Measurements from ENCODE around the gene AOC2. TPM values are rescaled to one million over a fixed set of nuclear protein-coding genes. Genes with fewer than 3 reads are reported as not detected.
"Not testable (repeated sequence)": the region's sequence is repeated elsewhere in the genome, so short reads cannot be mapped to it uniquely, and the experiment has no call there.

AOC2 gene
- total and polyA plus RNA-seq, 4 donors: 1.2 to 4.1 (median 2.3) TPM

DNA sequence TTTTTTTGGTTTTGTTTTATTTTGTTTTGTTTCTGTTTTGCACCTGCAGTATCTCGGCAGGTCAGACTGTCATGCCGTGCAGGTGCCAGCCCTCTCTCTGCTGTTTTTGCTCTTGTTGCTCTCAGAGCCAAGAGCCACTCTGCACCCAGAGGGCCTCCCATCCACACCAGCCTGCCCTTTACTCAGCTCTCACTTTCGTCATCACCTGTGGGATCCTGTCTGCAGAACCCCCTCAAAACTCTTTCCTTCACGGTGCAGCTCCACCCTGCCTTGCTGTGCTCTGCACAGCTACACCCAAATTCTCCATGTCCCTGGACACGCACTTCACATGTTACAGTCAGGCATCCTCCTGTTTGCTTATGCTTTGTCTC is 9.2 kb downstream of the AOC2 start:
- Histone ChIP-seq H3K9me3 (ENCODE audit: control insufficient read depth, insufficient read depth, low read length) (no peaks in the 10 kb centered on the region), H3K4me3 (ENCODE audit: low read depth, low read length) (no peak overlapping the region), H3K4me1 (ENCODE audit: control insufficient read depth, insufficient read depth, low read length) (peaks cover 10% of the 10 kb centered on the region), H3K27ac (ENCODE audit: low read depth, low read length) (no peak overlapping the region), H3K36me3 (ENCODE audit: control insufficient read depth, insufficient read depth, low read length) (no peaks in the 10 kb centered on the region), H3K27me3 (ENCODE audit: control insufficient read depth, insufficient read depth, low read length) (no peaks in the 10 kb centered on the region)
- WGBS (ENCODE audit: insufficient coverage): 83% methylated on average over 5 of the region's 5 CpGs
- DNase-seq (ENCODE audit: low read depth in 4 of 6, low spot score in 6 of 6): no peak

DNA sequence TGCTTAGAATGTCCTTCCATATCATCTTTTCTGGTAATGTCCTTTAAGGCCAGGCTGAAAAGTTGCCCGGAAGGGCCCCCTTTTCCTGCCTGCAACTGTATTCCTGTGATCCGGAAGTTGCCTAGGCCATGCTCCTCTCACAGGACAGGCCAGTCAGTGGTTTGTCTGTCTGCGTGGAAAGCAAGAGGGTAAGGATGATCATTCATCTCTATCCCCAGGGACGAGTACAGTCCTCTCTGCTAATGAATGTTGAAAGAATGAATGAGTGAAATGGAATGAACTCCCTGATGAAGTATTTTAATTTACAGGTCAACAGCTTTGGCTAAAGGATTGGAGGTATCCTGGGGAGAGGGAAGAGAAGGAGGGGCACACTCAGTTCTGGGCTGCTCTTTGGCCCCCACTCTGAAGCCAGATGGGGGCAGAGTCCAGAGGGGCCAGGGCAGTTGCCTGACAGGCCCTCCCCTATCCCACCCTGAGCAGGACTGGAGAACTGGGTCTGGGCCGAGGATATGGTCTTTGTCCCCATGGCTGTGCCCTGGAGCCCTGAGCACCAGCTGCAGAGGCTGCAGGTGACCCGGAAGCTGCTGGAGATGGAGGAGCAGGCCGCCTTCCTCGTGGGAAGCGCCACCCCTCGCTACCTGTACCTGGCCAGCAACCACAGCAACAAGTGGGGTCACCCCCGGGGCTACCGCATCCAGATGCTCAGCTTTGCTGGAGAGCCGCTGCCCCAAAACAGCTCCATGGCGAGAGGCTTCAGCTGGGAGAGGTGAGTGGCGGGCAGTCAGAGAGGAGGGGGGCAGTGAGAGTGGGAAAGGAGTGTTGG is 9.8 kb downstream of the AOC2 start:
- no peak overlapping the region for H3K4me3 ChIP-seq (ENCODE audit: low read depth, low read length)

DNA sequence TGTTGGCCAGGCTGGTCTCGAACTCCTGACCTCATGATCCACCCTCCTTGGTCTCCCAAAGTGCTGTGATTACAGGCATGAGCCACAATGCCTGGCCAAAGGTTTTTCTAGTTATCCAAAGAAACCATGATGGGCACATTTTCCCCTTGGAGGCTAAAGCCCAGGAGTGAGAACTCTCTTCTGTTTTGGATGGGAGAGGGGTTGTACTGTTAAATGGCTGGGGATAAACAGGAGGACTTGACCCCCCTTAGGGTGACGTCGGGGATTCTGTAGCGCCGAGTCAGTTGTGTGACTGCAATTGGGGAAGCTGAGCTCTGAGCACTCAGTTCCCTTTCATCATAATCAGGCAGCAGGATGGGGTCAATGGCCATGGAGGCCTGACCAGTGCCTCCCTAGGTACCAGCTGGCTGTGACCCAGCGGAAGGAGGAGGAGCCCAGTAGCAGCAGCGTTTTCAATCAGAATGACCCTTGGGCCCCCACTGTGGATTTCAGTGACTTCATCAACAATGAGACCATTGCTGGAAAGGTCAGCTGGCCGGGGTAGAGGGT is 10.7 kb downstream of the AOC2 start:
- H3K4me3 ChIP-seq (ENCODE audit: low read depth, low read length): no peak overlapping the region
- H3K27me3 ChIP-seq (ENCODE audit: control insufficient read depth, insufficient read depth, low read length): no peaks in the 10 kb centered on the region
- H3K36me3 ChIP-seq (ENCODE audit: control insufficient read depth, insufficient read depth, low read length): no peaks in the 10 kb centered on the region
- no peak for DNase-seq (ENCODE audit: low read depth in 4 of 6, low spot score in 6 of 6)
- 81% methylated on average over 7 of the region's 8 CpGs for WGBS (ENCODE audit: insufficient coverage)
- H3K4me1 ChIP-seq (ENCODE audit: control insufficient read depth, insufficient read depth, low read length): peaks cover 4% of the 10 kb centered on the region
- no peaks in the 10 kb centered on the region for H3K9me3 ChIP-seq (ENCODE audit: control insufficient read depth, insufficient read depth, low read length)
- H3K27ac ChIP-seq (ENCODE audit: low read depth, low read length): no peak overlapping the region

More for the DNA sequence above, 9.8 kb downstream of the AOC2 start:
- Histone ChIP-seq H3K4me1 (ENCODE audit: control insufficient read depth, insufficient read depth, low read length) (peaks cover 10% of the 10 kb centered on the region), H3K9me3 (ENCODE audit: control insufficient read depth, insufficient read depth, low read length) (no peaks in the 10 kb centered on the region), H3K27ac (ENCODE audit: low read depth, low read length) (no peak overlapping the region), H3K36me3 (ENCODE audit: control insufficient read depth, insufficient read depth, low read length) (no peaks in the 10 kb centered on the region), H3K27me3 (ENCODE audit: control insufficient read depth, insufficient read depth, low read length) (no peaks in the 10 kb centered on the region)
- whole genome bisulfite sequencing (ENCODE audit: insufficient coverage): 87% methylated on average over 13 of the region's 15 CpGs
- DNase-seq (ENCODE audit: low read depth in 4 of 6, low spot score in 6 of 6): no peak

DNA sequence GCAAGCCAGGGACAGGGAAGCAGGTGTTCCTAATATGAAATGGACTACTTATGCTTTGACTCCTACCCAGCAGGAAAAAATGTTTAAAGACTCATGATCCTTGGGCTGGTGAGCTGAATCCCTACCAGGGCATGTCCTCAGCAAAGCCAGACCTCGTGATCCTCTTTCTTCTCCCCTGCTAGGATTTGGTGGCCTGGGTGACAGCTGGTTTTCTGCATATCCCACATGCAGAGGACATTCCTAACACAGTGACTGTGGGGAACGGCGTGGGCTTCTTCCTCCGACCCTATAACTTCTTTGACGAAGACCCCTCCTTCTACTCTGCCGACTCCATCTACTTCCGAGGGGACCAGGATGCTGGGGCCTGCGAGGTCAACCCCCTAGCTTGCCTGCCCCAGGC is 11.7 kb downstream of the AOC2 start:
- not testable (repeated sequence) for H3K27me3 ChIP-seq (ENCODE audit: control insufficient read depth, insufficient read depth, low read length); H3K4me1 ChIP-seq (ENCODE audit: control insufficient read depth, insufficient read depth, low read length); H3K27ac ChIP-seq (ENCODE audit: low read depth, low read length); DNase-seq (ENCODE audit: low read depth in 4 of 6, low spot score in 6 of 6); H3K4me3 ChIP-seq (ENCODE audit: low read depth, low read length); H3K36me3 ChIP-seq (ENCODE audit: control insufficient read depth, insufficient read depth, low read length); H3K9me3 ChIP-seq (ENCODE audit: control insufficient read depth, insufficient read depth, low read length)
- WGBS (ENCODE audit: insufficient coverage): 75% methylated on average over 1 of the region's 8 CpGs

DNA sequence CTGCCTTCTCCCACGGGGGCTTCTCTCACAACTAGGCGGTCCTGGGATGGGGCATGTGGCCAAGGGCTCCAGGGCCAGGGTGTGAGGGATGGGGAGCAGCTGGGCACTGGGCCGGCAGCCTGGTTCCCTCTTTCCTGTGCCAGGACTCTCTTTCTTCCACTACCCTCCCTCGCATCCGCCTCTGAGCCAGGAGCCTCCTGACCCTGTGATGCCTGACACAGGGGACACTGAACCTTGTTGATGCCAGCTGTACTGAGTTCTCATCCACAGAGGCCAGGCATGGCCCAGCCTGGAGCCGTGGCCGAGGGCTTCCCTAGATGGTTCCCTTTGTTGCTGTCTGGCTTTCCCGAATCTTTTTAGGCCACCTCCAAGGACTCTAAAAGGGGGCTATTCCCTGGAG is 12.1 kb downstream of the AOC2 start:
- H3K4me1 ChIP-seq (ENCODE audit: control insufficient read depth, insufficient read depth, low read length); H3K27me3 ChIP-seq (ENCODE audit: control insufficient read depth, insufficient read depth, low read length); H3K36me3 ChIP-seq (ENCODE audit: control insufficient read depth, insufficient read depth, low read length); H3K27ac ChIP-seq (ENCODE audit: low read depth, low read length); H3K4me3 ChIP-seq (ENCODE audit: low read depth, low read length); H3K9me3 ChIP-seq (ENCODE audit: control insufficient read depth, insufficient read depth, low read length); DNase-seq (ENCODE audit: low read depth in 4 of 6, low spot score in 6 of 6): not testable (repeated sequence)
- WGBS (ENCODE audit: insufficient coverage): 86% methylated on average over 5 of the region's 8 CpGs

DNA sequence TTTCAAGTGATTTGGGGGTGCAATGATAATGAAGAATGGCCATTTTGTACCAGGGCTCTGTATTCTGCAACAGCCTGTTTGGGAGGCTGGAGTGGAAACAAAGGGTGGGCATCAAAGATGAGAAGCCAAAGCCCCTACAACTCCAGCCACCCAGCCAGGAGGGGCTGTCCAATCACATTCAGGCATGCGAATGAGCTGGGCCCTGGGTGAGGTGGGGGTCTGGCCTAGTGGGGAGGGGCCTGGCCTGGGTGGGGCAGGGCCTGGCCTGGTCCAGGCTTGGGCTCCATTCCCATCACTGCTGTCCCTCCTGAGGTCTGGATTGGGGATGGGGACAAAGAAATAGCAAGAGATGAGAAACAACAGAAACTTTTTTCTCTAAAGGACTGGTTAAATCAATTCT is 13.0 kb downstream of the AOC2 start:
- H3K27ac ChIP-seq (ENCODE audit: low read depth, low read length): no peak overlapping the region
- WGBS (ENCODE audit: insufficient coverage): no CpG with 5 or more reads among the region's 1 CpG

DNA sequence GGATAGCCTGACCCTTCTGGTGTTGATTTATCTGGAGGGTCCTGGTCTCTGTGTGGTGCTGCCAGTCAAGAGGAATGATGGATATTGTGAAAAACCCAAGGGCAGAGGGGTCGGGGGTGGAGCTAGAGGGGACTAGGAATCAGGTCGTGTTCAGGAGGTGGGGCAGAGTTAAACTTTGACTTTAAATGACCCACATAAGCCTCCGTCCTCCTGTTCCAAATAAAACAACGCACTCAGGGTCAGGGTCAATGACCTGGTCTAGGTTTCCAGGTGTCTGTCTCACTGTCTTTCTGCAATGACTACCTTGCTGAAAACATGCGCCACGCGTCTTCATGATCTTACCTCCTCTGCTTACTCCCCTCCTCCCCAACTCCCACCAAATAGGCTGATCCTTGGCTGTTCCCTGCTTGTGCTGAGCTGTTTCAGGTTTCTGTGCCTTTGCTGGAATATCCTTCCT is 21.3 kb downstream of the AOC2 start:
- H3K9me3 ChIP-seq (ENCODE audit: control insufficient read depth, insufficient read depth, low read length): no peaks in the 10 kb centered on the region
- no peak overlapping the region for H3K27ac ChIP-seq (ENCODE audit: low read depth, low read length)
- WGBS (ENCODE audit: insufficient coverage): 69% methylated on average over 6 of the region's 7 CpGs
- no peak overlapping the region for H3K4me3 ChIP-seq (ENCODE audit: low read depth, low read length)
- no peaks in the 10 kb centered on the region for H3K4me1 ChIP-seq (ENCODE audit: control insufficient read depth, insufficient read depth, low read length)
- peaks cover 5% of the 10 kb centered on the region for H3K27me3 ChIP-seq (ENCODE audit: control insufficient read depth, insufficient read depth, low read length)
- DNase-seq (ENCODE audit: low read depth in 4 of 6, low spot score in 6 of 6): no peak
- no peaks in the 10 kb centered on the region for H3K36me3 ChIP-seq (ENCODE audit: control insufficient read depth, insufficient read depth, low read length)

More for the DNA sequence above, 13.0 kb downstream of the AOC2 start:
- Histone ChIP-seq H3K9me3 (ENCODE audit: control insufficient read depth, insufficient read depth, low read length) (no peaks in the 10 kb centered on the region), H3K27me3 (ENCODE audit: control insufficient read depth, insufficient read depth, low read length) (no peaks in the 10 kb centered on the region), H3K4me1 (ENCODE audit: control insufficient read depth, insufficient read depth, low read length) (no peaks in the 10 kb centered on the region), H3K4me3 (ENCODE audit: low read depth, low read length) (no peak overlapping the region), H3K36me3 (ENCODE audit: control insufficient read depth, insufficient read depth, low read length) (no peaks in the 10 kb centered on the region)
- DNase-seq (ENCODE audit: low read depth in 4 of 6, low spot score in 6 of 6): no peak

DNA sequence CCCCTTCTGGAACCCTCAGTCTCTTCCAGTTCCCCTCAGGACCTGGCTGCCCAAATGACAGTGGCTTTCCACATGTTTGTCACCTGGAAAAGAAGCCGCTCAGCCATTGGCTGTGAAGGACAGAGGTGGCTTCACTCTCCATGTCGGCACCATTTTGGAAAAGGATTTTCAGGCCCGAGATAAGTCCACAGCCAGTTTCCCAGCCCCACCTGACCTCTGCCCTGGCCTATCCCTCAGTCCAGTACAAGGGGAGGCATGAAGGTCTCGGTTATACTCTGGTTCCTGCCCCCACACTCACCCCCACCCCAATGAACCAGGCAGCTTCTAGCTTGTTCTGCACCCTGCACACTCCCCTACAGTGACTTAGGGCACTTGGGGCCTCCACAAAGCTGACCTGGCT is 21.8 kb downstream of the AOC2 start:
- DNase-seq (ENCODE audit: low read depth in 4 of 6, low spot score in 6 of 6): no peak
- 87% methylated on average over 4 of the region's 4 CpGs for WGBS (ENCODE audit: insufficient coverage)
- no peaks in the 10 kb centered on the region for H3K4me1 ChIP-seq (ENCODE audit: control insufficient read depth, insufficient read depth, low read length)
- H3K9me3 ChIP-seq (ENCODE audit: control insufficient read depth, insufficient read depth, low read length): no peaks in the 10 kb centered on the region
- H3K27me3 ChIP-seq (ENCODE audit: control insufficient read depth, insufficient read depth, low read length): peaks cover 5% of the 10 kb centered on the region
- no peaks in the 10 kb centered on the region for H3K36me3 ChIP-seq (ENCODE audit: control insufficient read depth, insufficient read depth, low read length)
- H3K27ac ChIP-seq (ENCODE audit: low read depth, low read length): no peak overlapping the region
- H3K4me3 ChIP-seq (ENCODE audit: low read depth, low read length): no peak overlapping the region

DNA sequence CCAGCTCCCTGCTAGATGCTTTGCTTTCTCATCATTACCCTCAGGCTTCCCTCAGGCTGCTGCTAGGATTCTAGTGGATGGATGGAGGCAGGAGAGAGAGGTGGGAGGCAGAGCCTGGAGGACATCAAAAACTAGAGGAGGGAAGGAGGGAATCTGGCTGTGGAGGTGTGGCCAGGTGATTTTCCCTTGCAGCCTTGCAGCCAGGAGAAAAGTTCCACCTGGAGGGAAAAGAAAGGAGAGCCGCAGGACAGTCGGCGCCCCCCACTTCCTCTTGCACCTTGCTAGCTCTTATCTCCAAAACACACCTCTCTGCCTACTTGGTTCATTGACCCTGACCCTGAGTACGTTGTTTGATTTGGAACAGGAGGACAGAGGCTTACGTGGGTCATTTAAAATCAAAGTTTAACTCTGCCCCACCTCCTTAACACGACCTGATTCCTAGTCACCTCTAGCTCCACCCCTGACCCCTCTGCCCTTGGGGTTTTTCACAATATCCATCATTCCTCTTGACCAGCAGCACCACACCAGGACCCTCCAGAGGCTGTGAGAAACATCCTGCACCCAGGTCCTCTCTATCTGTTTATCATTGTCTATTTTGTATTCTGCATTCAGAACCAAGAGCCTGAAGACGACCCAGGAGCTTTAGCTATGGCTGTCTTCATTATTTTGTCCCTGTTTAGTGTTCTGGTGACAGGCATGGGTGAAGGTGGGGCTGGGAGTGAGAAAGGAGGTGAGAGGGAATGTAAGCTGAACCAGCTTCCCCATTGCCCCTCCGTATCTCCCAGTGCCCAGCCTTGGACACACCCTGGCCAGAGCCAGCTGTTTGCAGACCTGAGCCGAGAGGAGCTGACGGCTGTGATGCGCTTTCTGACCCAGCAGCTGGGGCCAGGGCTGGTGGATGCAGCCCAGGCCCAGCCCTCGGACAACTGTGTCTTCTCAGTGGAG is 22.5 kb downstream of the AOC2 start:
- Histone ChIP-seq H3K27ac (ENCODE audit: low read depth, low read length) (no peak overlapping the region), H3K27me3 (ENCODE audit: control insufficient read depth, insufficient read depth, low read length) (peaks cover 5% of the 10 kb centered on the region), H3K4me3 (ENCODE audit: low read depth, low read length) (no peak overlapping the region), H3K4me1 (ENCODE audit: control insufficient read depth, insufficient read depth, low read length) (no peaks in the 10 kb centered on the region), H3K36me3 (ENCODE audit: control insufficient read depth, insufficient read depth, low read length) (no peaks in the 10 kb centered on the region), H3K9me3 (ENCODE audit: control insufficient read depth, insufficient read depth, low read length) (no peaks in the 10 kb centered on the region)
- DNase-seq (ENCODE audit: low read depth in 4 of 6, low spot score in 6 of 6): no peak
- 60% methylated on average over 4 of the region's 12 CpGs for WGBS (ENCODE audit: insufficient coverage)
